Measurements from ENCODE around the gene GABPB2.

GABPB2 gene

DNA sequence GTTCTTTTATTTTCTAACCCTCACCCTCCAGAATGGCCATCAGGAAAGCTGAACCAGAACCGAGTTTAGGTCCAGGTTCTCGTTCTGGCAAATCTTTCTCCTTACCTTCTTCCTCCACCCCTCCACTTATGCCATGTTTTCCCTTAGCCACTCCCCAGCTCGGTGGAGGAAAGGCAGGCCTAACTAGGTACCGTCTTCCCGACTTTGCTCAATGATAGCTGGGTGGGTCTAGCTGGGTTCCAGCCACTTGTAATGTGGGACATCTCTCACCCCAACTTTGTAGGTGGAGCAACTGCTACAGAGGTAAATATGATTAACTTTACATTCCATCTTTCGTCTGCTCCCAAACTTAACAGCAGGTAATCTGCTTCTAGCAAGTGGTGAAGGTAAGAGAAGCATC lies 33.5 kb upstream of the GABPB2 start:
- in situ Hi-C loops (cut with MboI; ENCODE audit: low sequenced_read_pairs, unreplicated experiment): no loop called here

DNA sequence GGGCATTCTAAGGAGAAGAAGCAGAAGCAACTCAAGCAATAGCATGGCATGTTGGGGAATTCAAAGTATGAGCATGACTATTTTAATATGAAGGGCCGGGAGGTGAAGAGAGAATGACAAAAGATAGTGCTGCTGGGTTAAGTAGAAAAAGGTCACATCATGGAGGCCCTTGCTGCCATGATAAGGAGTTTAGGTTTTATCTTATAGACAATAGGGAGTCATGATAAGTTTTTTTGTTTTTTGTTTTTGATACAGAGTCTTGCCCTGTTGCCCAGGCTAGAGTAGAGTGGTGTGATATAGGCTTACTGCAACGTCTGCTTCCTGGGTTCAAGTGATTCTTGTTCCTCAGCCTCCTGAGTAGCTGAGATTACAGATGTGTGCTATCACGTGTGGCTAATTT lies 31.0 kb upstream of the GABPB2 start:
- in situ Hi-C loops (cut with MboI; ENCODE audit: low sequenced_read_pairs, unreplicated experiment): no loop called here
- DNase-seq (ENCODE audit: low spot score): no peak
- TF ChIP-seq, protein P1, sequence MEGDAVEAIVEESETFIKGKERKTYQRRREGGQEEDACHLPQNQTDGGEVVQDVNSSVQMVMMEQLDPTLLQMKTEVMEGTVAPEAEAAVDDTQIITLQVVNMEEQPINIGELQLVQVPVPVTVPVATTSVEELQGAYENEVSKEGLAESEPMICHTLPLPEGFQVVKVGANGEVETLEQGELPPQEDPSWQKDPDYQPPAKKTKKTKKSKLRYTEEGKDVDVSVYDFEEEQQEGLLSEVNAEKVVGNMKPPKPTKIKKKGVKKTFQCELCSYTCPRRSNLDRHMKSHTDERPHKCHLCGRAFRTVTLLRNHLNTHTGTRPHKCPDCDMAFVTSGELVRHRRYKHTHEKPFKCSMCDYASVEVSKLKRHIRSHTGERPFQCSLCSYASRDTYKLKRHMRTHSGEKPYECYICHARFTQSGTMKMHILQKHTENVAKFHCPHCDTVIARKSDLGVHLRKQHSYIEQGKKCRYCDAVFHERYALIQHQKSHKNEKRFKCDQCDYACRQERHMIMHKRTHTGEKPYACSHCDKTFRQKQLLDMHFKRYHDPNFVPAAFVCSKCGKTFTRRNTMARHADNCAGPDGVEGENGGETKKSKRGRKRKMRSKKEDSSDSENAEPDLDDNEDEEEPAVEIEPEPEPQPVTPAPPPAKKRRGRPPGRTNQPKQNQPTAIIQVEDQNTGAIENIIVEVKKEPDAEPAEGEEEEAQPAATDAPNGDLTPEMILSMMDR (IDR thresholded peaks at IDR 0.05; ENCODE audit: borderline replicate concordance, control extremely low read depth, extremely low read depth, insufficient read depth, missing control alignments): no peak

More for the DNA sequence above, 33.5 kb upstream of the GABPB2 start:
- TF ChIP-seq, protein P1 (IDR thresholded peaks at IDR 0.05; ENCODE audit: borderline replicate concordance, control extremely low read depth, extremely low read depth, insufficient read depth, missing control alignments): no peak
- DNase-seq (ENCODE audit: low spot score): no peak

DNA sequence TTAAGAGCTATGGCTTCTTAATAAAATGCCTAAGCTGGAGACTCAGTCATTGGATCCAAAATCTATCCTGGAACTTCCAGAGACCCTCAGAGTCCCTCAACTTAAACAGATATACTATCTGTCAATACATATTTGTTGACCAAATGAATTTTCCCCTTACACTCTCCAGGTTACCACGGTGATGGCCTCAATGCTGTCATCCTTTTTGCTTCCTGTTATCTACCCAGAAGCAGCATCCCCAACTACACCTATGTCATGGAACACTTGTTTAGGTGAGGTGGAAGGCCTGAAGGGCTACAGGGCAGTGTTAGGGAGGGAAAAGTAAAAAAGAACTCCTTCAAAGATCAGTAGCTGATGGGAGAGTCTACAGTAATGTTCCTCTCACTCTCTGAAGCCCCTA lies 27.4 kb upstream of the GABPB2 start:
- in situ Hi-C loops (cut with MboI; ENCODE audit: low sequenced_read_pairs, unreplicated experiment): no loop called here
- TF ChIP-seq, protein P1 (IDR thresholded peaks at IDR 0.05; ENCODE audit: borderline replicate concordance, control extremely low read depth, extremely low read depth, insufficient read depth, missing control alignments): no peak
- no peak for DNase-seq (ENCODE audit: low spot score)

DNA sequence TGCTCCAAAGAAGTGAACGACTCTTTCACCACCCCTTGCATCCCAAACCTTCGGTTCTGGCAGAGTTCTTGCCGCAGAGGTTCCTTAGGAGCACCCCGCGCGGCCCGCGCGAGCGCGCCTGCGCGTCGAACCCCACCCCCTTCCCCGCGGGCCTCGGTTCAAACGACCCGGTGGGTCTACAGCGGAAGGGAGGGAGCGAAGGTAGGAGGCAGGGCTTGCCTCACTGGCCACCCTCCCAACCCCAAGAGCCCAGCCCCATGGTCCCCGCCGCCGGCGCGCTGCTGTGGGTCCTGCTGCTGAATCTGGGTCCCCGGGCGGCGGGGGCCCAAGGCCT lies 23.0 kb upstream of the GABPB2 start, which contains the start of gene C1orf56:
TSS of gene C1orf56 (plus strand) at position 161 of the 334 bp plus-strand sequence. CDS start at position 258, 97 bp downstream.
- TF ChIP-seq, protein P1 (IDR thresholded peaks at IDR 0.05; ENCODE audit: borderline replicate concordance, control extremely low read depth, extremely low read depth, insufficient read depth, missing control alignments): no peak
- in situ Hi-C loops (cut with MboI; ENCODE audit: low sequenced_read_pairs, unreplicated experiment): no loop called here
- peak; percentile 90 for DNase-seq (ENCODE audit: low spot score)

DNA sequence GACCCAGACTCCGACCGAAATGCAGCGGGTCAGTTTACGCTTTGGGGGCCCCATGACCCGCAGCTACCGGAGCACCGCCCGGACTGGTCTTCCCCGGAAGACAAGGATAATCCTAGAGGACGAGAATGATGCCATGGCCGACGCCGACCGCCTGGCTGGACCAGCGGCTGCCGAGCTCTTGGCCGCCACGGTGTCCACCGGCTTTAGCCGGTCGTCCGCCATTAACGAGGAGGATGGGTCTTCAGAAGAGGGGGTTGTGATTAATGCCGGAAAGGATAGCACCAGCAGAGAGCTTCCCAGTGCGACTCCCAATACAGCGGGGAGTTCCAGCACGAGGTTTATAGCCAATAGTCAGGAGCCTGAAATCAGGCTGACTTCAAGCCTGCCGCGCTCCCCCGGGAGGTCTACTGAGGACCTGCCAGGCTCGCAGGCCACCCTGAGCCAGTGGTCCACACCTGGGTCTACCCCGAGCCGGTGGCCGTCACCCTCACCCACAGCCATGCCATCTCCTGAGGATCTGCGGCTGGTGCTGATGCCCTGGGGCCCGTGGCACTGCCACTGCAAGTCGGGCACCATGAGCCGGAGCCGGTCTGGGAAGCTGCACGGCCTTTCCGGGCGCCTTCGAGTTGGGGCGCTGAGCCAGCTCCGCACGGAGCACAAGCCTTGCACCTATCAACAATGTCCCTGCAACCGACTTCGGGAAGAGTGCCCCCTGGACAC lies 22.5 kb upstream of the GABPB2 start:
- DNase-seq (ENCODE audit: low spot score): peak; percentile 79
- in situ Hi-C loops (cut with MboI; ENCODE audit: low sequenced_read_pairs, unreplicated experiment): no loop called here
- TF ChIP-seq, protein P1 (IDR thresholded peaks at IDR 0.05; ENCODE audit: borderline replicate concordance, control extremely low read depth, extremely low read depth, insufficient read depth, missing control alignments): peak; percentile 31

DNA sequence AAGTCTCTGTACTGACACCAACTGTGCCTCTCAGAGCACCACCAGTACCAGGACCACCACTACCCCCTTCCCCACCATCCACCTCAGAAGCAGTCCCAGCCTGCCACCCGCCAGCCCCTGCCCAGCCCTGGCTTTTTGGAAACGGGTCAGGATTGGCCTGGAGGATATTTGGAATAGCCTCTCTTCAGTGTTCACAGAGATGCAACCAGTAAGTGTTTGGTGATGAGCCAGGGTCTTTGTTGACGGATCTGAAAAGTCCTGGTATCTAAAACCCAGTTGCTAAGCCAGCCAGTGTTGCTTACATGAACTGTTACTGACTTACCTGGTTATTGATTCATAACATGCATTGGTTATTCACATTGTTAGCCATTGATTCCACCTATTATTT lies 21.9 kb upstream of the GABPB2 start:
- TF ChIP-seq, protein P1 (IDR thresholded peaks at IDR 0.05; ENCODE audit: borderline replicate concordance, control extremely low read depth, extremely low read depth, insufficient read depth, missing control alignments): no peak
- DNase-seq (ENCODE audit: low spot score): no peak
- in situ Hi-C loops (cut with MboI; ENCODE audit: low sequenced_read_pairs, unreplicated experiment): no loop called here
